GM18951 (cell line): ENCODE results near the gene CD63.

Experiments used
- POLR2A ChIP-seq: IDR thresholded peaks from 4 replicates; pipeline ENCODE4 v1.6.1; 2011; ENCODE audit warnings: mild to moderate bottlenecking; ENCODE audit not compliant: insufficient read length, insufficient read depth; ENCODE audit errors: extremely low read depth
- in situ Hi-C: fragments of 300-500 bp; cut with MboI; formaldehyde crosslinking; loops from one replicate; pipeline ENCODE4 v1.12.0; 2022; ENCODE audit warnings: low sequenced_read_pairs, mixed read lengths, inconsistent platforms; ENCODE audit not compliant: unreplicated experiment

The CD63 gene

GRCh38 chr12:55728939-55729818 lies at the start of gene CD63:
Gene CD63 (minus strand): TSS chr12:55729009. CDS start chr12:55728341, 668 bp downstream.
- in situ Hi-C loops, result no loop called here
- peak; percentile 53 for TF ChIP-seq POLR2A

- no peak for TF ChIP-seq POLR2A
- in situ Hi-C loops, result no loop called here
Measured at GRCh38 chr12:55777856-55778255, 49.0 kb upstream of the CD63 start.

- TF ChIP-seq POLR2A, result no peak
- in situ Hi-C loops, result no loop called here
Measured at GRCh38 chr12:55771736-55772135, 42.9 kb upstream of the CD63 start.

GRCh38 chr12:55767156-55767555 lies 38.3 kb upstream of the CD63 start:
- TF ChIP-seq POLR2A, result no peak
- in situ Hi-C loops, result no loop called here

- in situ Hi-C loops, result no loop called here
- TF ChIP-seq POLR2A, result no peak
Measured at GRCh38 chr12:55765736-55766290, 37.0 kb upstream of the CD63 start.

- in situ Hi-C loops, result no loop called here
Measured at GRCh38 chr12:55762646-55763045, 33.8 kb upstream of the CD63 start.

GRCh38 chr12:55760663-55761062 lies 31.9 kb upstream of the CD63 start:
- TF ChIP-seq POLR2A, result no peak
- in situ Hi-C loops, result no loop called here

More at GRCh38 chr12:55762646-55763045, 33.8 kb upstream of the CD63 start:
- TF ChIP-seq POLR2A, result no peak

- in situ Hi-C loops, result loop anchor here (10.0 kb wide), 1 partner anchor 276 kb away; no protein-coding TSS in a partner anchor
Measured at GRCh38 chr12:55758575-55758974, 29.8 kb upstream of the CD63 start.

- in situ Hi-C loops, result loop anchor here (10.0 kb wide), 1 partner anchor 277 kb away; no protein-coding TSS in a partner anchor
- no peak for TF ChIP-seq POLR2A
Measured at GRCh38 chr12:55757701-55758100, 28.9 kb upstream of the CD63 start.

GRCh38 chr12:55755246-55755645 lies 26.4 kb upstream of the CD63 start:
- in situ Hi-C loops, result loop anchor here (10.0 kb wide), 1 partner anchor 280 kb away; no protein-coding TSS in a partner anchor
- TF ChIP-seq POLR2A, result no peak

GRCh38 chr12:55748230-55748993 lies 19.6 kb upstream of the CD63 start:
- in situ Hi-C loops, result loop anchor here (10.0 kb wide), 1 partner anchor 196 kb away; no protein-coding TSS in a partner anchor
- TF ChIP-seq POLR2A, result no peak

GRCh38 chr12:55746913-55747231 lies 18.1 kb upstream of the CD63 start:
- TF ChIP-seq POLR2A, result no peak
- in situ Hi-C loops, result loop anchor here (10.0 kb wide), 1 partner anchor 198 kb away; no protein-coding TSS in a partner anchor

GRCh38 chr12:55746174-55746912 lies 17.5 kb upstream of the CD63 start:
- in situ Hi-C loops, result loop anchor here (10.0 kb wide), 1 partner anchor 198 kb away; no protein-coding TSS in a partner anchor
- no peak for TF ChIP-seq POLR2A
